Measurements from ENCODE around the gene EED. TPM values are rescaled to one million over a fixed set of nuclear protein-coding genes. Genes with fewer than 3 reads are reported as not detected.

Gene EED, protein sequence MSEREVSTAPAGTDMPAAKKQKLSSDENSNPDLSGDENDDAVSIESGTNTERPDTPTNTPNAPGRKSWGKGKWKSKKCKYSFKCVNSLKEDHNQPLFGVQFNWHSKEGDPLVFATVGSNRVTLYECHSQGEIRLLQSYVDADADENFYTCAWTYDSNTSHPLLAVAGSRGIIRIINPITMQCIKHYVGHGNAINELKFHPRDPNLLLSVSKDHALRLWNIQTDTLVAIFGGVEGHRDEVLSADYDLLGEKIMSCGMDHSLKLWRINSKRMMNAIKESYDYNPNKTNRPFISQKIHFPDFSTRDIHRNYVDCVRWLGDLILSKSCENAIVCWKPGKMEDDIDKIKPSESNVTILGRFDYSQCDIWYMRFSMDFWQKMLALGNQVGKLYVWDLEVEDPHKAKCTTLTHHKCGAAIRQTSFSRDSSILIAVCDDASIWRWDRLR
- total RNA-seq, result 59.1 and 62.7 TPM in 2 replicates

DNA sequence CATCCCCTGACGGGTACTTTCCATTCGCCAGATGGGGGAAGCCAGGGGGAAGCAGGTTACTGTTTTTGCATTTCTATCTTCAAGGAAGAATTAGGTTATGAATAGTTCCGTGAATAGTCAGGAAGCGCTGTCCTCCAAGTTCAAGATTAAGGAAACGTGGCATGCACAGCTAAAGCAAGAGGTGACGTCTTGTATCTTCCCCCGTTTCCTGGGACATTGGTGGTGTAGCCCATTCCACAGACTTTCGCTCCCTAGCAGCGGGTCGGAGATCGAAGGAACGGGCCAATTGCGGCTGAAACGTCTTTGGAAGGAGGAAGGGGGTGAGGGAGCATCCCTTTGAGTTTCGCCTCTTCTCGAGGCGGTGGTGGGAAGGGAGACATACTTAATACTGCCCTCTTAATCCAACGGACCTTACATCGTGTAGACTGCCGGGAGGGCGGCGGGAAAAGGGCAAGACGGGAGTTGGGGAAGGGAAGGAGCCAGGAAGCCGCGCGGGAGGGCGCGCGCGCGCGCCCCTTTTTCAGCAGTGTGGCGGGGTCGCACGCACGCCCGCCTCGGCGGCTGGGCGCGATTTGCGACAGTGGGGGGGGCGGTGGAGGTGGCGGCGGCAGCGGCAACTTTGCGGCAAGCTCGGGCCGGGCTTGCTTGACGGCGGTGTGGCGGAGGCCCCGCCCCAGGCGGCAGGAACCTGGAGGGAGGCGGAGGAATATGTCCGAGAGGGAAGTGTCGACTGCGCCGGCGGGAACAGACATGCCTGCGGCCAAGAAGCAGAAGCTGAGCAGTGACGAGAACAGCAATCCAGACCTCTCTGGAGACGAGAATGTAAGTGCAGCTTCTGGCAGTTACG, at the start of gene EED:
EED (plus strand) TSS at position 232 of the 847 bp plus-strand sequence; CDS start at position 709, 477 bp downstream.
- intact Hi-C loops (cut with micrococcal nuclease), result loop anchor here (1.0 to 5.0 kb wide), 10 partner anchors 26 to 616 kb away; partner anchors contain the start of genes CCDC83, HIKESHI, PICALM and TMEM126A

DNA sequence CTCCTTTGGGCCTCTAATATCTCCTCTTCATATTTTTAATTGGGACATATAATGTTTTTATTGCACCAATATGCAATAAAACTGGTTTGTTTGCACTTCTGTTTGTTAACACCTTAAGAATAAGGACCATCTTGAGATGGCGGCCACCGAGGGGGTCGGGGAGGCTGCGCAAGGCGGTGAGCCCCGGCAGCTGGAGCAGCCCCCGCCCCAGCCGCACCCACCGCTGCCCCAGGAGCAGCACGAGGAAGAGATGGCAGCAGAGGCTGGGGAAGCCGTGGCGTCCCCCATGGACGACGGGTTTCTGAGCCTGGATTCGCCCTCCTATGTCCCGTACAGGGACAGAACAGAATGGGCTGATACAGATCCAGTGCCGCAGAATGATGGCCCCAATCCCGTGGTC, 49.6 kb upstream of the EED start:
- intact Hi-C loops (cut with micrococcal nuclease), result loop anchor here (5.0 kb wide), 1 partner anchor 598 kb away; no protein-coding TSS in a partner anchor

DNA sequence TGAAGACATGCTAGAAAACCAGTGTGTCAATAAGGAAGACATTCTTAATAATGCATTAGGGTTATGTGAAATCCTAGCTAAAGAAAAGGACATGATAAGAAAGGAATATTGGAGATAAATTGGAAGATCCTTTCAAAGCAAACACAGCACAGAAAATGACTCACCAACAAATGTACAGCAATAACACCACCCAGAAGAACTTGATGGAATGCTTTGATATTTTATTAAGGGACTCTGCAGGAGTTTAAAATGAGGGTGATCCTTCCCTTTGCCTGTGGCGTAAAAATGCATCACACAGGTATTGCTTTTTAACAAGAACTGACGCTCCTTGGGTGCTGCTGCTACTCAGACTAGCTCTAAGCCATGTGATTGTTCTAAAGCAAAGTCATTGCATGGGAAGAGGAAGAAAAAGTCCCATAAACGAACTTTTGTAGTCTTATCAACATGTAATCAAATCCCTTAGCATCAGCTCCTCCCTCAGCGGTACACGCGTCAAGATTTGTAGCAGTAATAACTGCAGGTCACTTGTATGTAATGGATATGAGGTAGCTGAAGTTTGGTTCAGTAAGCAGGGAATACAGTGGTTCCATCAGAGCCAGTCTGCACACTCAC, 48.4 kb upstream of the EED start:
- intact Hi-C loops (cut with micrococcal nuclease), result no loop called here

DNA sequence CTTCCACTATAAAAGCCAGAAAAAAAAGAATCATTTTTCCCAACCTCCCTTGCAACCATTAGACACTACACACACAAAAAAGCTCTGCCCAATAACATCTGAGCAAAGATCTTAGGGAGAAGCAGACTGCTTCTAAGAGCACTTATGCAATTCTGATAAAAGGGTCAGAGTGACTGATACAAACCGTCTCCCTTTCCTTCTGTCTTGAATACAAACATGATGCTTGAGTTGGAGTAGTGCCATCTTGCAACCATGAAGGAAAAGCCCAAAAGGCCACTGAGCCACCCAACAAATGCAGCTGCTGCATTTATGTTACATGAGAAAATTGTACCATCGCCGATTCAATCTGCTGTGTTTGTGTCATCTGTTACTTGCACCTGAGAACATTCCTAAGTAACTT, 47.6 kb upstream of the EED start:
- intact Hi-C loops (cut with micrococcal nuclease), result no loop called here

DNA sequence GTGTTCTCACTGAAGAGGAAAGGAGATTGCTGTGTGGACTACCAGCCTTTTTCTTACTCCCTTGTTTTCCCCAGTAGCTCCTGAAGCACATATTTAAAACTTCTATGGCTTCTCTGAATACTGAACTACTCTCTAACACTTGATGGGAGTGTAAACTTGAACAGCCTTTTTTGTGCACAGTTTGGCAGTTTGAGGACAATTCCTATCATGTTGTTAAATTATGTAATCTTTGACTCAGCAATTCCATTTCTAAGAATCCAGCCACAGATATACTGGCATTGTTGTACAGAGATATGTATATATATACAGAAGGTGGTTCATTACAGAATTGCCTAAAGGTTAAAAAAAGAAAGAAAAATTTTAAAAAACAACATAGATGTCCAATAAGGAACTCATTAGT, 47.1 kb upstream of the EED start:
- intact Hi-C loops (cut with micrococcal nuclease), result no loop called here

DNA sequence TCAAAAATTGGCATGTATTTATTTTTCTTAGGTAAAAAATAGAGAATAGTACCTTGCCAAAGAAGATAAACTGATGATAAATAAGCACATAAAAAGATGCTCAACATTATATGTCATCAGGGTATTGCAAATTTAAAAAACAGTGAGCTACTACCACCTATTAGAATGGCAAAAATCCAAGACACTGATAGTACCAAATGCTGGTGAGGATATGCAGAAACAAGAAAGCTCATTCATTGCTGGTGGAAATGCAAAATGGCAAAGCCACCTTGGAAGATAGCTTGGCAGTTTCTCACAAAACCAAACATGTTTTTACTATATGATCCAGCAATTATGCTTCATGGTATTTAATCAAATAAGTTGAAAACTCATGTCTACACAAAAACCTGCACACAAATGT, 46.4 kb upstream of the EED start:
- intact Hi-C loops (cut with micrococcal nuclease), result no loop called here

DNA sequence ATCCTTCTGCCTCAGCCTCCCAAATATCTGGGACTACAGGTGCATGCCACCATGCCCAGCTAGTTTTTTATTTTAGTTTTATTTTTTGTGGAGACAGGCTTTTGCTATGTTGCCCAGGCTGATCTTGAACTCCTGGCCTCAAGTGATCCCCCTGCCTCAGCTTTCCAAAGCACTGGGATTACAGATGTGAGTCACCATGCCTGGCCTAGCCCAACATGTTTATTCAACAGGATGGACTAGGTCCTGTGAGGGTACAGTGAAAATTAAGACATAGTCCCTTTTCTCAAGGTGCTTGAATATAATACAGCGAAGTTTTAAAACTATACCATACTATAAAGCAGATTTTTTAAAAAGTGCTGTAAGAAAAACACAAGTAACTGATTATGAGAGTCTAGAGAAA, 45.2 kb upstream of the EED start:
- intact Hi-C loops (cut with micrococcal nuclease), result no loop called here

DNA sequence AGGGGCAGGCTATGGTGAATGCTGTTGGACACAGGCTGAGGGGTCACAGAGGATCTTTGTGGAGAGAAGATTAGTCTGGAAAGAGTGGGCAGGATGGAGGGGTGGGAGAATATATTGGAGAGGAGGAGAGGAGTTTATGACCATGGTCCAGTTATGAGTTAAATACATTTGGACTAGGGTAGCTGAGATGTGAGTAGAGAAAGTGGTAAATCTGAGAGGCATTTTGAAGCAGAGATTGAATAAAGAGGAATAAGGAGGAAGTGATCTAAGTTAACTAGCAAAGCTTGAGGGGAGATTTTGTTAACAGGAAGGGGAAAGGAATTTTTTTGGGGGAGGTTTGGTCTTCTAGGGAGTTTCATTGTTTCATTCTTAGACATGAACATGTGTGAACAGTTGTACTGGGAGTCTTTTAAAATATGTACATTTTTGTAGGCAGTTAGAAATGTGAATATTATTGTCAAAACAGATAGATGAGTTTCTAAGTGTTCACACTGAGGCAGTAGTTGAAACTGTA, 43.1 kb upstream of the EED start:
- intact Hi-C loops (cut with micrococcal nuclease), result loop anchor here (10.0 kb wide), 1 partner anchor 447 kb away; no protein-coding TSS in a partner anchor

DNA sequence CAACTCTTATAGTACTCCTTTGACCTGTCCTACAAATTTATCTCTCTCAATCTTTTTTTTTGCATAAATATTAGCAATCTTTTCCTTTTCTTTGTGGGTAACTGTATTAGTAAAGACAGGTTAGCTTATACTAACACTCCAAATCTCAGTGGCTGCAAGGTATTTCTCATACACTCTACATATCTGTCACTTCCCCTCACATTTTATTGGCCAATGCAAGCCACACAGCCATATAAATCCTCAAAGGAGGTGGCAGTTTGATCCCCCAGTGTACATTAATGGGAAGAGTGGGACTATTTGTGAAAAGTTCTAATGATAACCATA, 42.6 kb upstream of the EED start:
- intact Hi-C loops (cut with micrococcal nuclease), result loop anchor here (1.0 to 10.0 kb wide), 7 partner anchors 17 to 447 kb away; partner anchors contain the start of genes CCDC83, EED and PICALM

DNA sequence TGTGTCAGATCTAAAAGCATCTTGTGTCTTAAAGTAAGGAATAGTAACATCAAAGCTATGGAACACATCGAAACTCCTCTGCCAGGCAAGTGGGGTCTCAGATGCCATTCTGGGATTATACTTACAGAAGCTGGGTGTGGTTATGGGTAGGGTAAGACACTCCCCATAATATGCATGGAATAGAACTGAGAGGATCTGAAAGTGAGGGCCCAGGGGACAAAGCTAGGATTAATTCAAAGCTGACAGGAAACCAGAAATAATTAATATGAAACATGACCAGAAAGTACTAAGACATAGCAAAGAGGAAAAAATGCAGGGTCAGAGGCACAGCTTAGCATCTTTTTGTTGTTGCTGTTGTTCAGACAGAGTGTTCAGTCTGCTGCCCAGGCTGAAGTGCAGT, 40.2 kb upstream of the EED start:
- intact Hi-C loops (cut with micrococcal nuclease), result loop anchor here (10.0 kb wide), 1 partner anchor 450 kb away; no protein-coding TSS in a partner anchor

DNA sequence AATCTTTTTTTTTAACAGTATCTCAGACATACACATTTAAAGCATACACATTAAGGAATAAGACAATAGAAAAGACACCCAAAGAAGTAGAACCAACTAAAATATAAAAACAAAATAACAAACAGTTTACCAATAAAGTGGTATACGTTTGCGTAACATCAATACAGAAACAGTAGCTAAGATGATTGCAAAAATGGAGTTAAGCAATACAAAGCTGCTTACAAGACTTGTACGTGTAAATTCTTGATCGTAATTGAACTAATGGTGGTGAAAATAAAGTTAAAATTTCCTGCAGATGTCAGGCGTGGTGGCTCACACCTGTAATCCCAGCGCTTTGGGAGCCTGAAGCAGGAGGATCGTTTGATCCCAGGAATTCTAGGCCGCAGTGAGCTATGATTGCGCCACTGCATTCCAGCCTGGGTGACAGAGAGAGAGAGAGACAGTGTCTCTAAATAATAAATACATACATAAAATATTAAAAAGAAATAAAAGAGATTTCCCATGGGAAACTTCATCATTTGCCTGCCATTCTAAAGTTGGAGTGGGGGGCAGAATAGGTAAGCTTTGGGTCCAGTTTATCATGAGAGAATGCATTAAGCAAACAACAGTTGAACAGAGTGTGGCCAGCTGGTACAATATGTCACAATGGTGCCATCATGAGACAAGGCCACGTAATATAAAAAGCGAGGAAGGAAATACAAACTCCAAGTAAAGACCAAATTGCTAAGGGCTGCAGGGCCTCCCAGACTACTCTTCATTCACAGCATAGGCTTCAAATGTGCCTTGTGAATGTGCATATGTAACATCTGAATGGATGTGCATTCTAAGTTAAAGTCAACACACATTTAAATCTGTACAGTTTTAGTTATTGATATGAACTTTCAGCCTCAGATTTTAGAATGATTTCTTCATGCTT, 38.9 kb upstream of the EED start:
- intact Hi-C loops (cut with micrococcal nuclease), result loop anchor here (10.0 kb wide), 1 partner anchor 451 kb away; no protein-coding TSS in a partner anchor

DNA sequence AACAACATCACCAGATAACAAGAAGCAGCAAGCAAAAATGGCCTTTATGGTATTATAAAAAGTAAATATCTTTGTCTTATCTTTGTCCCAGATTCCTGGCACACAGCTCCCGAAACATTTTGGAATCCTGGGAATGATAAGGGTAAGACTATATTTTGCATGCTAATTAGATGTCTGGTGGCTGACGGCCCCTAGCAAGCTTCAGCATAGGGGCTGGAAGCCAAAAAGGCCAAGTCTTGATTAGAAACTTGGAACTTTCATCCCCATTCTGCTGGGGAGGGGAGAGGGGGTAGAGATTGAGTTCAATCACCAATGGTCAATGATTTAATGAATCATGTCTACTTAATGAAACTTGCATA, 38.2 kb upstream of the EED start:
- intact Hi-C loops (cut with micrococcal nuclease), result loop anchor here (10.0 kb wide), 1 partner anchor 452 kb away; no protein-coding TSS in a partner anchor

DNA sequence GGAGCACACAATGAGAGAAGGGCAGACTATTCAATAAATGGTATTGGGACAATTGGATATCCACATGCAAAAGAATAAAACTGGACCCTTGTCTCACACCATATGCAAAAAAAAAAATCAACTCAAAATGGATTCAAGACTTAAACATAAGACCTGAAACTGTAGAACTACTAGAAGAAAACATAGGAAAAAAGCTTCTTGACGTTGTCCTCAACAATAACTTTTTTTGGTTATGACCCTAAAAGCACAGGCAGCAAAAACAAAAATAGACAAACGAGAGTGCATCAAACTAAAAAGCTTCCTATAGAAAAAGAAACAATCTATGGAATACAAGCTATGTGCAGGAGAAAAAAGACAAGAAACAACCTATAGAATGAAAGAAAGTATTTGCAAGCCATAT, 37.1 kb upstream of the EED start:
- intact Hi-C loops (cut with micrococcal nuclease), result loop anchor here (10.0 kb wide), 1 partner anchor 453 kb away; no protein-coding TSS in a partner anchor

DNA sequence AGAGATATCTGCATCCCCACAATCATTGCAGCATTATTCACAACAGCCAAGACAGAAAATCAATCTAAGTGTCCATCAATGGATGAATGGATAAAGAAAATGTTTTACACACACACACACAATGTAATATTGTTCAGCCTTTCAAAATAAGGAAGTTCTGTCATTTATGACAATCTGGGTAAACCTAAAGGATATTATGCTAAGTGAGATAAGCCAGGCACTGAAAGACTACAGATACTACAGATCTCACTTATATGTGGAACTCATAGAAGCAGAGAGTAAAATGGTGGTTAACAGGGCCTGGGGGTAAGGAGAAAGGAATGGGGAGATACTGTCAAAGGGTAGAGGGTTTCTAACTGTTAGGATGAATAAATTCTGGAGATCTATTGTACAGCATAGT, 36.0 kb upstream of the EED start:
- intact Hi-C loops (cut with micrococcal nuclease), result loop anchor here (10.0 kb wide), 1 partner anchor 454 kb away; no protein-coding TSS in a partner anchor

DNA sequence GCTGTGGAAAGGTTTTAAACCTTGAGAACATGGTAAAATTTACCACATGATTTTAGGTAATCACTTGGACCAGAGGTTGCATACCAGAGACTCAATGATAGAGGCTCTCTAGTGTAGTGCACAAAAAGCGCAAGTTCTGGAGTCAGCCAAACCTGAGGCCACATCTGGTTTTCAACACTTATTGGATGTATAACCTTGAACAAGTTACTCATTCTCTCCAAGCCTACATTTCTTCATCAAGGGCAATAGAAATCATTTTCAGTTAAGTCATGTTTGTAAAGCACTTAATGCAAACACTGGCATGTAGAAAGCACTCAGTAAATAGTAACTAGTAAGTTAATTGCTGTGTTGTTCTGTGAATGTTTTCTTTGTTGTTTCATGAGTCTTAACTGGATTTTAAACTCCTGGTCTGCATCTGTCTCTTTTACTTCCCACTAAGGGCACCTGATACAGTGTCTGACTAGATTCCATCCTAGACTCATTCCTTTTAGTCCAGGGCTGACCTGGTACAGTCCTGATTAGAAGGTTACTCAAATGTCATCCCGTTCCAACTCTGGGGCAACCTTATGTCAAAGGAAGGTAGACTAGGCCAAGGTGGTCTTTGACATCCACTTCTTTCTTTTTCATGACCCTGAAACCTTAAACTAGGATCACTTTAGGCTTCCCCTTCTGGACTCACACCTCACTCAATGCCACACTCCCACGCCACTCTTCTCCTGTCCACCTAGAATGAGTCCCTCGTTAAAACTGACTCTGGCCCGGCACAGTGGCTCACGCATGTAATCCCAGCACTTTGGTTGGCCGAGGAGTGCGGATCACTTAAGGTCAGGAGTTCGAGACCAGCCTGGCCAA, 34.5 kb upstream of the EED start:
- intact Hi-C loops (cut with micrococcal nuclease), result loop anchor here (10.0 kb wide), 2 partner anchors 455 to 615 kb away; no protein-coding TSS in a partner anchor

DNA sequence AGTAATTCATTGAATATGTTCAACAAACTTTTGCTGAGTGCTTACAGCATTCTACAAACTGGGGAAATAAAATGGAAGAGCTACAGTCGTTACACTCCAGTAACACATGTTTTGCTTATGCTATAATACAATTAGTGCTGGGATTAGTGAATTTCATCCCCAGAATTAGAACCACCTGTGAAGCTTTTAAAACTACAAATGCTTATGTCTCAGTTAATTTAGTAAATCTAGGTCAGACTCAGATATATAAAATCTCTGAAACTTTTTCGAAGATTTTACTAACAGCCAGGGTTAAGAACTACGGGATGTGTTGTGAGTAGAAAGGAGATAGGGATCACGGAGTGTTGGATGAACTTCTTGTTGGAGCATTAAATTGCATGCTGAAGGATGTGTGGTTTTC, 33.7 kb upstream of the EED start:
- intact Hi-C loops (cut with micrococcal nuclease), result loop anchor here (10.0 kb wide), 1 partner anchor 616 kb away; no protein-coding TSS in a partner anchor

DNA sequence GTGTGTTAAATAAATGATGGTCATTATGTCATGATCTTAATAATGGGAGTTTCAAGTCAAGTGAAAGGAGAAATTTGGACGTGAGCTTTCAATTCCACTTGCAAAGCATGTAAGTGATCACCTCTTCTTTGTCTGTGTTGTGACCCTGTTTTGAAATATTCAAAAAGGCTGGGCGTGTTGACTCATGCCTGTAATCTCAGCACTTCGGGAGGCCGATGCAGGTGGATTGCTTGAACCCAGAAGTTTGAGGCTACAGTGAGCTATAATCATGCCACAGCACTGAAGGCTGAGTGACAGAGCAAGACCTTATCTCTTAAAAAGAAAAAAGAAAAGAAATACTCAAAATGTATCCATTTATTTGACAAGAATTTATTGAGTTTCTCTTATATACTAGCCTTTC, 32.9 kb upstream of the EED start:
- intact Hi-C loops (cut with micrococcal nuclease), result loop anchor here (10.0 kb wide), 1 partner anchor 617 kb away; no protein-coding TSS in a partner anchor

DNA sequence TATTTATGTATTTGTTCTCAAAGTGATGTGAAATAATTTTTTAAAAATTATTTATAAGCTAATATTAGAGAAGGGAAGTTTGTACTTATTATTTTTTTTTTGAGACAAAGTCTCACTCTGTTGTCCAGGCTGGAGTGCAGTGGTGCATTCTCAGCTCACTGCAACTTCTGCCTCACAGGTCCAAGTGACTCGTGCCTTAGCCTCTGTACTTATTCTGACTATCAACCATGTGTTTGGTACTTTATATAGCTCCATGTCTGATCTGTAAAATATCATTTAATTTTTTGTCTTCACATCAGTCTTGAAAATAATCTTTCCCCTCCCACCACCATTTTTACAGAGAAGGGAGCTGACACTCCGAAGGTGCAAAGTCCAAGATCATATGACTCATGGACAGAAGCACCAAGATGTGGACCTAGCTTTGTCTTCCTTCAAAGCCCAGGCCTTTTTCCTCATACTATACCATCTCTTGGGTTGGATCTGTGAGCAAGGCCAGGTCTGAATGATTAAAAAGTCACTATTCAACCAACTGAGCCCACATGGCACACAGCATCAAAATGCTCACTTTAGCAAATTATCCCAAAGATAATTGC, 32.4 kb upstream of the EED start:
- intact Hi-C loops (cut with micrococcal nuclease), result loop anchor here (10.0 kb wide), 1 partner anchor 617 kb away; no protein-coding TSS in a partner anchor

All from T-helper 2 cell treated with Interferon-gamma antibody and Interleukin-4, amounts not matched to agents 100 ng/mL and 5 ng/mL, for 36 hours (primary cell).